NCI-H2107 treated with DMSO at 0.1 percent for 48 hours (cell line): ENCODE results near the gene SH3GL2.
A peak's percentile ranks its signal among the peaks of the same experiment; 100 is the strongest.
"Not testable (repeated sequence)": the region's sequence is repeated elsewhere in the genome, so short reads cannot be mapped to it uniquely, and the experiment has no call there.

ENCODE experiments used
- DNase-seq: peaks from one replicate; lab custom pipeline; 2025; ENCODE audit not compliant: unreplicated experiment; lab: John Stamatoyannopoulos, UW

The SH3GL2 gene

DNA sequence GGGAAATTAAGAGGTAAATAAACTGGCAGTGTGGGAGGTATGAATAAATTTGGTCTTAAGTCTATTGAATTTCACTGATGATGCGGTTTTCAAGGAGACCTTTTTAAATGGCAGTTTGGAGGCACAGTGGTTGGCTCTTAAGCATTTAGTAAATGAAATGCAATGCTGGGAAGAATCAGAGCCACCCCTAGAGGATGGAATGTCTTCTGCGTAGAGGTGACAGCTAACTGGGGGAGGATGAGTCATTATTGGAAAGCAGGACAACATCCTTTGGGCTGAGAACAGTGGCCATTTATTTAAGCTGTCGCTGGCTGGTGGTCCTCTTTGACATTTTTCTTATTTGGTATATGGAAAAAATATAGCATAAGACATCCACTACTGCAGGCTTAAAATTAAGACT lies 163.2 kb downstream of the SH3GL2 start:
- peak; percentile 73 for DNase-seq

DNA sequence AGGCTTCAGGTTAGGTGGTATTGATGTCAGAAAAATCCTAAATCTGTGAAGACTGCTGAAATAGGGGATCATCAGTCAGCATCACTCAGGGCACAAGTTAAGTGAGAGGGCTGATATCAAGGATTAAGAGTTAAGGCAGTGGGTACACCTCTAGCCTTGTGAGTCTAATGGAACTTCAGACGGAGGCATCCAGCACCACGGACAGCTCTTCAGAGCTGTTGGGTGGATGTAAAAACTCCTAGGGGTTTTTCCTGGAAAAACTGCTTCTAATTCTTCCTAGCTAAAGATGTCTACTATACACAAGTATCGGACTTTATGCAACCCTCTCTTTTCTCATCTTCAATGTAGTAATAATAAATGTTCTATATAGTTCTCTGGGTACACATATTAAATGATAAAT lies 165.9 kb downstream of the SH3GL2 start:
- no peak for DNase-seq

GRCh38 chr9:17750269-17750668 lies 171.4 kb downstream of the SH3GL2 start:
- DNase-seq = no peak

DNA sequence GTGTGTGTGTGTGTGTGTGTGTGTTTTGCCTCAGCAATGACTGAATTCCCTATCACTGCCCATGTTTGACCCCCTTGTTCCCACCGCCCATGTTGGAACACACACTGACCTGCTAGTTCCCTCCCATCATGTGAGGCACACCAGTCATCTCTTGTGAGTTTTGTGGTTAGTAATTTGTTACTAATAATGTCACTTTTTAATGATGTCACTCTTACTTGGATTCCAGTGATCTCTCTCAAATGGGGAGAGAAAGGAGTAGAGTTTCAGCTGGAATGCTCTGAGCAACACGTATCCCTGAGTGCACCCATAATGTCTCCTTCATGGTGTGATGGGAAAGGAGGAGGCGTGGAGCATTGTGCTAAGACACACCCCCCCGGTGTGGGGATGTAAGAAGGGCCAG lies 172.6 kb downstream of the SH3GL2 start:
- DNase-seq = no peak

GRCh38 chr9:17752021-17752420 lies 173.2 kb downstream of the SH3GL2 start:
- DNase-seq = no peak

- DNase-seq = no peak
Observed at GRCh38 chr9:17757816-17758215, 178.9 kb downstream of the SH3GL2 start.

GRCh38 chr9:17760250-17760649 lies 181.4 kb downstream of the SH3GL2 start:
- DNase-seq = no peak

DNA sequence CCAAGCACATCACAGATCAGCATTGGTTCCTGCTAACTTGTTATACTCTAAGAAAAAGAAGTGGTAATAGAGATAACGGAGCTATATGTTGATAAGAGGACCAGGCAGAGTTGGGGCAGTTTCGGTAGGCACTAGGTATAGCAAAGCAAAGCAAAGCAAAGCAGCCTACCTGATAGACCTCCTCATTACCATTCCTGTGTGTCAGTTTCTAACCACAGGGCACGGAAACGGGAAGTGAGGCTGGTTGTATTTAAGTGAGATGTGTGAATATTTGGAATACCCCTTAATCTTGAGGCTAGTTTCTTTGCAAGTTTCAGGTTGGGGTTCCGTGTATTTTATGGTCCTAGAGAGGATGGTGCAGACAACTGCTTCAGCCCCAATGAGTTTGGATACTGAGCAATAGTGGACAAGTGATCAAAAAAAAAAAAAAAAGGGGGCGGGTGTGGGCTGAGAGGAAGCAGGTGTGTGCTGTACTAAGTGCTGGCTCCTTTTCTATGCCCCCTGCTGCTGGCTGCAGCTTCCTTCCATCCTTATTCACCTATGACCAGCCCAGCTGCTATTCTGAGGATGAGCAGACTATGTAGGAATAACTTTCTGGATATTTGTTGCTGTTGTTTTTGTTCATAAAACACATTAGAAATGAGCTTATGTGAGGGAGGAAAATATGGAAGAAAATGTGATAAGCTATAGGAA lies 183.3 kb downstream of the SH3GL2 start:
- DNase-seq = peak; percentile 53

DNA sequence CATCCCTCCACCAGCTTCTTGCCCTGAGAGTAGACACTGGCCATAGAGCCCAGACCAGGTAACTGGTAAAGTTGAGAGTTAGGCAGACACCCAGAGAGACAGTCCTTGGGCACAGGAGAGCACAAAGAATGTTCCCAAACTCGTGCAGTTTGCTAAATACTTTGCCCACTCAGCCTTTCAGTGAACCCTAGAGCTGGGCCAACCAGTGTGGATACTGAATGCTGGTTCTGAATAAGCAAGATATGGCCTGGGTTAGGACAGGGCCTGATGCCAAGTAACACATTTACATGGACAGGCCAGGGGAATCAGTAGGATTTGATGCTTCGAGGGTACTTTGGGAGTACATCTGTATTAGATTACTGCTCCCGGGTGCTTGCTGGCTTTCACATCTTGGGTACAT lies 185.4 kb downstream of the SH3GL2 start:
- no peak for DNase-seq

- not testable (repeated sequence) for DNase-seq
Observed at GRCh38 chr9:17765131-17765530, 186.3 kb downstream of the SH3GL2 start.

- no peak for DNase-seq
Observed at GRCh38 chr9:17772223-17772622, 193.4 kb downstream of the SH3GL2 start.

GRCh38 chr9:17775656-17776055 lies 196.8 kb downstream of the SH3GL2 start:
- no peak for DNase-seq

DNA sequence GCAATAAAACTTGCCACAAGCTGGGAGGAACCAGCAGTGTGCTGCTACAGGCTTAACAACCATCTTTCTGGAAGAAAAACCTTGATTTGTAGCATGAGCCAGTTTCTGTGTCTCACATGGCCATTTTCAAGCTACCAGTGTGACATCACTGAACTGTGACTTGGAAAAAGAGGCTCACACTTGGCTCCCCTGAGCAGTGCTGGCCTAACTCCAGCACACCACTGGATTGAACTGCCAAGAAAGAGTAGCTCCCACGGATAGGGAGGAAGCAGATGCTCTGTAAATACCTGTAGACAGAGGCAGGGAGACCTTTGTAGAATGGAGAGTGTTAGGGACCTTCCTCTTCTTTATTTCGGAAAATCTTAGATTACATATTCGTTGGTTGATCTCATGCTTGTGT lies 197.9 kb downstream of the SH3GL2 start:
- DNase-seq = no peak

GRCh38 chr9:17777465-17777864 lies 198.6 kb downstream of the SH3GL2 start:
- DNase-seq = no peak

DNA sequence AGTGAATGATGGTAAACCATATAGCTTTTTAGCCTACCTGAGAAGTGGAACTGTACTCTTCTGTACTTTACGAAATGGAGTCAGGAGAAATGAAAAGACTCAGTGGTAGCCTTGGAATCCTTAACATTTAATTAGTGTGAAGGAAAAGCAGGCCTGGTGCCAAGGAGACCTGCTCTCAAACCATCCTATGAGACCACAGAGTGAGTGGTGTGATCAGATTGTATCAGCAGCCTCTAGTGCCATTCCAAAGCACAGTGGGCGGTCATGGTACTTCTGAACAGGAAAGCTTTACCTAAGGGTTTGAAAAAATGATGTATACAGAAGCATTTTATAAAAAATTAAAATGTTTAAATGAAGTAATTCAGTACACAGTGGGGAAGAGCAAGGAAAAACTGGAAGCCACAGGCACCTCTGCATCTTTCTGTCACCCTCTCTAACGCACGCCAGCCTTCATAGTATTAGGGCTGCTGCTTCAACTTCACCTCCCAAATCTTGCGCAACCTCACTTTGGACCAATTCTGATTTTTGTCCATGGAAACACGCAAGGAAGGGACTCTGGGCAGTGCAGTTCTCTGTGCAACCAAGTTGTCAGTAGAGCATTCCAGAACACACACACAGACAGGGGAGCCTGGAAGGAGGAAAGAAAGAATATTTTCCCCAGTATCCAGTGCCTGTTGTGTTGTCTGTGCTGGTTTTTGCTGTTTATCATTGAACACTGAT lies 203.7 kb downstream of the SH3GL2 start:
- DNase-seq = no peak

GRCh38 chr9:17783227-17783626 lies 204.4 kb downstream of the SH3GL2 start:
- DNase-seq = no peak

GRCh38 chr9:17789316-17789715 lies 210.4 kb downstream of the SH3GL2 start:
- no peak for DNase-seq

- peak; percentile 15 for DNase-seq
Observed at GRCh38 chr9:17793713-17794622, 215.1 kb downstream of the SH3GL2 start.

DNA sequence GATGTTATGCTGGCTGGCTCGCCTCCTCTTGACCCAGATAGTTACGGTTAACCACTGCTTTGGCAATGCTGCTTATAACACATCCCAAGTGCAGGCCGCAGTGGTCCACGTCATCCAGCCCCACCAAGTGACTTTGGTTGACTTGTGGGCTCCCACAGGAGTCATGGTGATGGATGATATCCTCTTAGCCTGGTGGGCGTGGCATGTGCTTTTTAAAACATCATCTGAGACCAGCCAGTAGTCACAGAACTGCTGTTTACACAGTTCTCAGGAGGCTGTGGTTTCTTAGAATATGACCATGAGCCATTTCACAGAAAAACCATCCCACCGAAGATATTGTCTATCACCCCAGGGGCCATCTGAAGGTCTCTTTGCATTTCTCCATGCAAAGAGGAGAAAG lies 216.9 kb downstream of the SH3GL2 start:
- DNase-seq = no peak

GRCh38 chr9:17799369-17799768 lies 220.5 kb downstream of the SH3GL2 start:
- DNase-seq = no peak

GRCh38 chr9:17800418-17800817 lies 221.6 kb downstream of the SH3GL2 start:
- DNase-seq = no peak
